HG03571 (cell line): ENCODE data around the gene PCDH8.
"Not testable (repeated sequence)": the region's sequence is repeated elsewhere in the genome, so short reads cannot be mapped to it uniquely, and the experiment has no call there.

Source experiments
- ATAC-seq: cut with Tn5 transposase; IDR thresholded peaks from one replicate; pipeline ENCODE4 v1.9.1; 2021; ENCODE audit not compliant: unreplicated experiment

The PCDH8 gene

DNA sequence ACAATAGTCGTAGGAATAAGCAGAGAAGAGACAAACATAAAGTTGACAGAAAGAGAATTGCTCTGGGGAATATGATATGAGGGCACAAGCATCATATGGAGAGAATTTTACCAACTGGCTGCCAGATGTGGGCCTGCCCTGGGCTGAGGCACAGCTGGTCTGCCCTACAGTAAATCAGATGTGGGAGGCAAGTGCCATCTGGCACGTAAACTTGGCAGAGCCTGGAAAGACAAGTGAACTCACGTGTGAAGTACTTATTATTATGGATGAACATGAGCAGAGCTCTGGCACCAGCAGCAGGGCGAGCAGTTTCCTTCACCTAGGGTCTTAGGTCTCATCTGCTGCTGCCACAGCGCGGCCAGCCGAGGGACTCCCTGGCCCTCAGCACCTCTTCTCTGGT, 20.6 kb downstream of the PCDH8 start:
- ATAC-seq = no peak

GRCh38 chr13:52817886-52818285, 30.6 kb downstream of the PCDH8 start:
- not testable (repeated sequence) for ATAC-seq

DNA sequence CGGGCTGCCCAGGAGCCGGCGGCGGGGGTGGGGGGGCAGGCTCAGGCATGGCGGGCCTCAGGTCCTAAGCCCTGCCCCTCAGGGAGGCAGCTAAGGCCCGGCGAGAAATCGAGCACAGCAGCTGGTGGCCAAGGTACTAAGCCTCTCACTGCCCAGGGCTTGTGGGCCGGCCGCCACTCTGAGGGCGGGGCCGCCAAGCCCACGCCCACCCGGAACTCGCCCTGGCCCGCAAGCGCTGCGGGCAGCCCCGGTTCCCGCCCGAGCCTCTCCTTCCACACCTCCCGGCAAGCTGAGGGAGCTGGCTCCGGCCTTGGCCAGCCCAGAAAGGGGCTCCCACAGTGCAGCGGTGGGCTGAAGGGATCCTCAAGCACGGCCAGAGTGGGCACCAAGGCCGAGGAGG, 33.1 kb downstream of the PCDH8 start:
- no peak for ATAC-seq

DNA sequence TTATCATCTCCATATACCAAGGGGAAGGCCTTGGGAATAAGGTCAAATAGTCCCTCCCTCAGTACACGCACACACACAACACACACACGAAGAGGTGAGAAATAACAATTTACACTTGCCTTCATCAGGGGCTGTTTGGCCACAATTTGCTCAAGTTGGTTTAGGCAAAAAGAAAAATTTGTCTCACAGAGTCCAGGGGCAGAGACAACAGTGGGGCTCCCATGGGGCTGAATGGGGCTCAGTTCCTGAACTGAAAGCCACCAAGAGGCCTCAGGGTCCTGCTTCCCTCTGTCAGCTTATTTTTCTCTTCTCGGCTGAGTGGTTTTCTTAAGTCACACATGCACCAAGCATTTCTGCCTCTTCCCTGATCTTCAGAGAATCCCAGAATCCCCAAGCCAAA, 35.5 kb downstream of the PCDH8 start:
- ATAC-seq = no peak

- no peak for ATAC-seq
Measured at GRCh38 chr13:52811841-52812240, 36.6 kb downstream of the PCDH8 start.

DNA sequence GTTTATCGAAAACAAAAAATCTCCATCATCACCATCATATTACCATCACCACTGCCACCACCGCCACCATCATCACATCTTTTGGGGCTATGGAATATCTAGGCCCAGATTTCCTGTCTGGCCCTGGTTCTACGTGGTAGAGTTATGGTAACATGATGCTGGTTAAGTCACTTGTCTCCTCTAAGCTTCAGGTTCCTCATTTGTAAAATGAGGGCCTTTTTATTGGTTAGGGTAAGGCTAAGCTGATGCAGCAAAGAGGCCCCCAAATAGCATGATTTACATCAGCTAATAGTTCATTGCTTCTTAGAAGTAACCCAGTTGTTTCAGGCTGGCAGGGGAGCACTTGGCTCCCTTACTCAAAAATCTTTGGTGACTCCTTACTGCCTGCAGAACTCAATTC, 37.9 kb downstream of the PCDH8 start:
- ATAC-seq = no peak

GRCh38 chr13:52810011-52810410, 38.4 kb downstream of the PCDH8 start:
- no peak for ATAC-seq

DNA sequence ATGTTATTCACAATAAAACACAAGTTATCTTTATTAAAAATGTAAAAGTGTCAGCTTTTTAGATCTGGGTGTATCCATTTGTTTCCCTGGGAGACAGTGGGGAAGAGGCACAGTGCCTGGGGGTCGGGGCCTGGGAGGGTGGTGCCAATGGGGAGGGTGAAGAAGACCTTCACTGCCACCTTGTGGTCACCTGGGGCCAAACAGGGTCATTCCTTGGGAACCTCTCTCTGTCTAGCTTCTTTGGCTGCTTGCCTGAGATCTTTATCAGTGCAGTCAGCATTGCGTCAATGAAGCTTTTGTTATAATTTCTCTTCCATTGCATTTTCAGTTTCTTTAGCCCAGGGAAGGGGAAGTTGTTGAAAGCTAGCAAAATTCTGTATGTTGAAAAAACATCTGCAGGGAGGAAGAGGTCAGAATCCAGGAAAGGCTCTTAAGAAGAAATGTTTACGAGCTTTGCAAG, 39.1 kb downstream of the PCDH8 start:
- peak; percentile 79 for ATAC-seq

DNA sequence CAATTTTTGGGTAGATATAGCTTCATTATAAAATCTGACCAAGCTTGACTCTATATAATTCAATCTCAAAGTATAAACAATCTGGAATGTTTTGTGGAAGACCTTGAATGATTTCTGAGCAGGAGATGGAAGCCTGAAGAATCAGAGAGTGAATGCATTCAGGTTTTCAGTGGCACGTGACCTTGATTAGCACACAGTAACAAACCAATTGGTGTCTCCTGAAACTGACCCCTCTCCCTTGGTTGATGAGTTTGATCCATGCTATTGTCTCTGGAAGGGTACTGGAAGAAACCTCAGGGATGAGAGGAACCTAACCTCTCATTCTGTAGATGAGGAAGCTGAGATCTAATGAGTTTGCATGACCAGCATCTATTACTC, 39.6 kb downstream of the PCDH8 start:
- no peak for ATAC-seq

- no peak for ATAC-seq
Measured at GRCh38 chr13:52806029-52806428, 42.4 kb downstream of the PCDH8 start.

DNA sequence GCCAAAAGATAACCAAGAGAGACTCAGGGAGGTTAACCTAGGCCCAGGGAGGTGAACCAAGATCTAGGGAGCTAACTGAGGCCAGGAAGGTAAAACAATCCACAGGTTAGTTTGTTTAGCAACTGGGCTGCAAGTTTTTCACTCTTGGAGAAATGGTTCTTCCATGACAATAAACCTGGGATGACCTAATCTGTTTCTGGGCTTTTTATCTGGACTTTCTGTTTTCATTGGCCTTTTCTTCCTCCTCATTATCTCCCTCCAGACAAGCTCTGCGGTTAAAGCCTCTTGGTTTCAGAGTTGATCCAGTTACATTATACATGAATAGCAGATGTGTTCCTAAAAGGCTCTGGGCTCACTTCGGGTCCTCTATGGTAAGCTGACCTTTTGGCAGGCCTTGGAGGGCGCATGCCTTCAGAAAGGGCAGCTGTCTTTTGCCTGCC, 44.2 kb downstream of the PCDH8 start:
- ATAC-seq = no peak

DNA sequence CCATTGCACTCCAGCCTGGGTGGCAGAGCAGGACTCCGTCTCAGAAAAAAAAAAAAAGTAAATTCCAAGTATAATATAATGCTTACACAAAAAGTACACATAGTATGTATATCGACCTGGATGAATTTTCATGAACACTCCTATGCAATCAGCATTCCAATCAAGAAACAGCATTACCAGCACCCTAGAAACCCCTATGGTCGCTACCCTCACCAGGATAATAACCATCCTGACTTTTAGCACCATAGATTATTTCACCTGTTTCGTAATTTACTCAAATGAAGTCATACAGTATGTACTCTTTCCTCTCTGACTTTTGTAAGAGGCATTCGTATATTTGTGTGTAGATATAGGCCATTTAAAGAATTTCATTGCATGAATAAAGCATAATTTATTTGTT, 47.6 kb downstream of the PCDH8 start:
- ATAC-seq = no peak

DNA sequence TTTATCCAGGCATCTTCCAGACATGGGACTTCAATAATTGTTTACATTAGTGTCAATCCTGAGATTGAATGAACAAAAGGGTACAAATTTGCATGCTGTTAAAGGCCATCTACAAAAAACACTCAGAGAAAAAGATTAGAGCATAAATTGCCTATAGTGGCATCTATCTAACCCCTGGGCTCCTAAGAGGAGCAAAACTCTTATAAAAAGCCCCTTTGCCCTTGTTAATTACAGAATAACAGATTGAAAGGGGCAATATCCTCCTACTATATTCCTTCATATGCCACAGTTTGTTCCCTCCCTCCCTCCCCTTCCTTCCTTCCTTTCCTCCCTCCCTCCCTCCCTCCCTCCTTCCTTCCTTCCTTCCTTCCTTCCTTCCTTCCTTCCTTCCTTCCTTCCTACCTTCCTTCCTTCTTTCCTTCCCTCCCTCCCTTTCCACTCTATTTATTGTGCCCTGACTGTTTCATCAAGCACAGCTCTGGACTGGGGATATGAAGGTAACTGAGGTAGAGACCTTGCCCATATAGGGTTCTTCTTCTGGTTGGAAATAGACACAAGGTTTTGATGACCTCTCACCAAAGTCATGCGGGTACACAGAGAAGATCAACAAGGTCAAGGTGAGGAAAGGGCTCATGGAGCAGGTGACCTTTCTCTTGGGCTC, 49.5 kb downstream of the PCDH8 start:
- ATAC-seq = no peak

GRCh38 chr13:52797176-52797575, 51.3 kb downstream of the PCDH8 start:
- ATAC-seq = no peak

- no peak for ATAC-seq
Measured at GRCh38 chr13:52794589-52794988, 53.9 kb downstream of the PCDH8 start.

- no peak for ATAC-seq
Measured at GRCh38 chr13:52793515-52794061, 54.9 kb downstream of the PCDH8 start.
